Putamen (tissue), 1 donor: ENCODE results near the gene PLAAT1.
A peak's percentile ranks its signal among the peaks of the same experiment; 100 is the strongest.

Source experiments
- DNase-seq: peaks from one replicate; pipeline ENCODE4 v3.0.0-alpha.2; 2016; ENCODE audit warnings: low spot score

The PLAAT1 gene

DNA sequence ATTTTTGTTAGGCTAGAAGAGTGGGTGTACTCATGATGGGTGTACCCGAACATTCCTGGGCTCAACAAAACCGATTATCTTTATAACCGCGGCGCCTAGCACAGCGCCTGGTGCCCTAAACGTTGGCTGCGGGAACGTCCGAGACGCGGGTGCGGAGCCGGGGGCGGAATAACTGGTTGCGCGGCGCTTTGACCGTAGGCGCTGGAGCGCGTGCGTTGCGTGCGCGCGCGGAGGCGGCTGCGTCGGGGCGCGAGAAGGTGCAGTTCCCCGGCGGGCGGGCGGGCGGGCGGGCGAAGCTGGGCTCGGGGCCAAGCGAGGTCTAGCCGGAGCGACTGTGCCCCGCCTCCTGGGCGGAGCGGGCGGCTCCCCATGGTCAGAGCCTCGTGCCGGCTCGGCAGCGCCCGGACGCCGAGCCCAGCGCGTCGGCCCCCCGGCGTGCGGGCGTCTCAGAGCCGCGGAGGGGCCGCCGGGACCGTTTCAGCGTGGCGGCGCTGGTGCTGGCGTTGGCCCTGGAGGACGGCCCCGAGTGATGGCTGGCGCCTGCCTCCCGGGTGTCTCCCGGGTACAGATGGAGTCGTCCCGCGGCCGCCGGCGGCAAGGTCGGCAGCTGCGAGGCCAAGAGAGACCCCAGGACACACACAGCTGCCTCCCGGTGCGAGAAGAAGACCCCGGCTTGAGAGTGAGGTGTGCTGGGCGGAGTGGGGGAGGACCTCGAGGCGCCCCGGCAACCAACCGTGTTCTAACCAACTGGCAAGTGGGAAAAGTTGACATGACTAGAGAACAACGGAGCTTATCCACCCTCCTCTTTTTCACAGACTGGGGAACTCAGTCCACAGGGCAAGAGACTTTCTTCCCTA is at the start of gene PLAAT1:
PLAAT1 (plus strand) TSS at position 373 of the 857 bp plus-strand sequence. CDS start 14,429 bp downstream, outside the sequence.
- peak; percentile 60 for DNase-seq

- DNase-seq: peak; percentile 54
These were observed 46.7 kb upstream of the PLAAT1 start for GRCh38 chr3:193194371-193194770.

DNA sequence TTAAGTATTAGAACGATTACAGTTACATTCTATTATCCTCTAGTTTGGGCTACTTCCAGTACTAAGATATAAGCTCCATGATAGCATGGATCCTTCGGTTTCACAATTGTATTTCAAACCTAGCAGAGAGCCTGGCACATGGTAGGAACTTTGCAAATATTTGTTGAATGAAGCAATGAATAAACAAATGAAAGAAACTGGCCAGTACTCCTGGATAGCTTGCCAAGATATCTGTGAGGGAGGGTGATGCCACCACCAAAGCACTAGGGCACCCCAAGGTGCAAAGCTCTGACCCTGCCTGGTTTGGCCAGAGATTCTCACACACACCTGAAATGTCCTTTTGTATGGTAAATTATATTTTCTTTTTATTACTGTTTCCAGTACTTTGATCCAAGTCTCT is 44.3 kb upstream of the PLAAT1 start:
- no peak for DNase-seq

- no peak for DNase-seq
These were observed 33.4 kb upstream of the PLAAT1 start for GRCh38 chr3:193207290-193208273.

DNA sequence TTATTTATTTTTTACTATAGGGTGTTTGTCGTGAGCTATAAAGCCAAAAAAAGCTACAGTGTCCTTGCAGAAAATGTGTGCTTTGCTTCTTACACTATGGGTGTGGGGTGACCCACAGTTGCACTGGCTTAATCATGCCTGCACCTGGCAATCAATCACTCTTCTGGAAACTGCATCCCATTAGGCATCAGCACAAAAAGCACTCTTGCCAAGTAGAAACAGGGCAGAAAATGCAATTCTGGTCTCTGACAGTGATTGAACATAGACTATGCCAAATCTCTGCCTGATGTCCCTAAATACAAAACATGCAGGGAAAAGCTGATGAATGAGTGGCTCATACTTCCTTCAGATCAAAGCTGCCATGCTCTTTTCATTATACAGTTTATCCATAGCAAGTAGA is 30.4 kb upstream of the PLAAT1 start:
- no peak for DNase-seq

DNA sequence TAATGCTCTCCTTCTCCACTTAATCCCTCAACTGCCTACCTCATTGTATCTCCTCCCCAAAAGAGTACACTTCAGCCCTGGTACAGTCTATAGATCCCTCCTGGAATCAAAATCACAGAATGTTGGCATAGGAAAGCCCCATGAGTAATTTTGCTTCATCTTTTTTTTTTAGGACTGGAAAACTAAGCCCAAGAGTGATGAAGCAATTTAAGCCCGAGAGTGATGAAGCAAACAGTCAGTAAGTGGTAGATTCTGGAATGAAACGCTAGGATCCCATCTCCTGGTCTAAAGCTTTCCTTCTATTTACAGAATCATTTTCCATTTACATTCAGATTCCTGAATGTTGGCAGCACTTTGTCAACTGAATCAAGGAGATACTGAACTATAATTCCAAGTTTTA is 29.8 kb upstream of the PLAAT1 start:
- no peak for DNase-seq

DNA sequence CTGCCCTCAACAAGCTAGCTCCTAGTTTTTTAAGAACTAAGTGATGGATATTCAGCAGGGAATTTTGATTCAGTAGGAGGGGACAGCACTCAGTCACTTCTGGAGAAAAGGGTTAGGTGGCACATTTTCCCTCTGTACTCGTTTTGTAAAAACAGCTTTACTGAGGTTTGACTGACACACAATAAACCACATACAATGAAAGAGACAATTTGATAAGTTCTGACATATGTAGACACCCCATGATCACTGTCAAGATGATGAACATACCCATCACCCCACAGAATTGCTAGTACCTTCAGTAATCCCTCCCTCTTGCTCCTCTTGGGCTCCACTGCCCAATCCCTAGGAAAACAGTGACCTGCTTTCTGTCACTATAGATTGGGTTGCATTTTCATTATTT is 29.0 kb upstream of the PLAAT1 start:
- no peak for DNase-seq

DNA sequence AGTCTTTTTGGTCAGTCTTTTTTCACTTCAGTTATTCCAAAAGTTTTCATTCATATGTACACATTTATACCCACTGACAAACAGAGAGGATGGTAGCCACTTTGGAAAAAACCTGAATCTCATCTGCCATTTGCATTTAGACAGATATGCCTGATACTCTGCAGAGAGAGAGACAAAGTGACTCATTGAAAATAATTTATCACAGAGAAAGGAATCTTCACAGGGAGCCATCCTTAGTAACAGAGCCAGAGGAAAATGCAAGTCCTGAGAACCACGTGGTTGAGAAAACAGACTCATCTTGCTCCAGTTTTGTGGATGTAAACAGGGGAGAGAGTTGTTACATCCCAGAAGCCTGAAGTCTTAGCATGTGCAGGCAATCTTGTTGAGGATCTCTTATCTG is 28.2 kb upstream of the PLAAT1 start:
- no peak for DNase-seq

- DNase-seq: no peak
These were observed 26.6 kb upstream of the PLAAT1 start for GRCh38 chr3:193214445-193214844.

- no peak for DNase-seq
These were observed 15.5 kb upstream of the PLAAT1 start for GRCh38 chr3:193225302-193226125.

GRCh38 chr3:193228206-193228605 is 12.8 kb upstream of the PLAAT1 start:
- DNase-seq: no peak

- no peak for DNase-seq
These were observed 11.1 kb upstream of the PLAAT1 start for GRCh38 chr3:193229851-193230420.

DNA sequence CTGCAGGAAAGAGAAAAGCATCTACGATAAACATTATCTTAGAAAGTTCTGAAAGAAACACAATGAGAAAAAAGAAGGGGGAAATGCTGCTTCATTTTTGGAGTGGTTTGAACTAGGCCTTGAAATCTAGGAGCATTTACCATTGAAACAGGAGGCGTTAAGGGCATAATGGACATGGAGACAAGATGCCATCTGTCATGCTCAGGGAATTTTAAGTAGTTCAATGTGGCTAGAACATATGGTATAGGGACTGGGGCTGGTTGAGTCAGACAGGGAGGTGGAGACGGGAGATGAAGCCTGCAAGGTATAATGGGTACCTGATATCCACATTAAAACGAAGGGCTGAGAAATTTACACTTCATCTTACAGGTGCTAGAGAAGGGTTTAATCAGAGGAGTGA is 10.4 kb upstream of the PLAAT1 start:
- no peak for DNase-seq

DNA sequence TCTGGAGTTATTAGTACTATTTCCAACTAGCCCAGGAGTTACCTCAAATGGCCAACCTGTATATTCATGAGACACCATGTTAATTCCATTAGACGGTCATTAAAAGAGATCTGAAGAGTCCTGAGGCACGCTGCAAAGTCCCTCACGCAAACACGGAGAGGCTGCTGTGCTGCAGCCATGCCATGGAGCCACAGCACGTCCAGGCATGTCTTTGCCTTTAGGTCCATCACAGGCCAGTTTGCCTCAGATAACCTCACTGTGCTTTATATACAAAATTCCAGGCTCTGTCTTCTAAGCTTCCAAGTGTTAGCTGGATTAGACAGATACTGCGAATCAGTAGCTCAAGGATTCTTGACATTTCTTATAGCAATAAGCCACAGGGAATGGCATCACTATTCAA is 9.8 kb upstream of the PLAAT1 start:
- DNase-seq: no peak

DNA sequence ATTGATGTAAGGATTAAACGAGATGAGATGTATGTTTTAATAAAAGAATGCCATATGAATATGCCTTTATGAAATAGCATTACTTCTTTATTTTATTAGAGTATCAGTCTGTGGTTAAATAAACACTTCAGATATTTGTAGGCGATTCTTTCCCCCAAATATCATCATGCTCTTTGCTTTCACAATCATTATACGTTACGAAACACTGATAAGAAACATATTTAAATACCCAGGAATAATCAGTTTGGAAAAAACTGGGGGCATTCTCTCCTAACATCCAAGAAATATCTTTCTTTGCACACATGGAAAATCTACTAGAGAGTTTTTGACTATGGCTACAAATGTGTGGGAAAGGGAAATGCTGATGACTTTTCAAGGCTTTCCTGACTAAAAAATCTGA is 4.4 kb upstream of the PLAAT1 start:
- no peak for DNase-seq

GRCh38 chr3:193237030-193237429 is 4.0 kb upstream of the PLAAT1 start:
- no peak for DNase-seq

DNA sequence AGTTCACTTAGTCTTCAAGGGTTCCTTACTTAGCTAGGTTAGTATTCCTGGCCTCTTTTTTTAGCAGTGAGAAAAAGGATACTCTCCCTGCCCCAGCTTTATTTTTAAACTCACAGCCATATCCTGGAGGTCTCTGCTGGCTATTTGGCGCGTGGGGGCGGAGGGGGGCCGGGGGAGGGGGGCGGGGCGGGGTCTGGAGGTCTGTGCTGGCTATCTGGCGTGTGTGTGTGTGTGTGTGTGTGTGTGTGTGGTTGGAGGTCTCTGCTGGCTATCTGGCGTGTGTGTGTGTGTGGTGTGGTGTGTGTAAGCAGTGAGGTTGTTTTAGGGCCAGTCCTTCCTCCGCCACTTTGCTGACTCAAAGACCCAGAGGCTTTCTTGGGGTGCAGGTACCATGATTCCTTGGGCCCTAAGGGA is 579 bp upstream of the PLAAT1 start:
- no peak for DNase-seq

DNA sequence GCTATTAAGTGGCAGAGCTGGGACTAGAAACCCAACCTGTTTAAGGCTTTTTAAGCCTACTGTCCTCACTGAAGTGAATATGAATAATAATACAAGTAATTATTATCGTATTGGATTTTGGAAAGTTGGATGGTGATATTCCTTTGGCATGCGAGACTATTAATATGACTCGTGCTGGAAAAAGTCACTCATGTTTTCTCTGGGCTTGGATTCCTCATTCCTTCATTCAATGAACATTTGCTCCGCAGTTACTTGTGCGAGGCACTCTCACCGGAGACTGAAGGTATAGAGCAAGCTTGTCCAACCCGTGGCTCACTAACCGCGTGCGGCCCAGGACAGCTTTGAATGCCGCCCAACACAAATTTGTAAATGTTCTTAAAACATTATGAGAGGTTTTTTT is 694 bp downstream of the PLAAT1 start:
- DNase-seq: no peak

DNA sequence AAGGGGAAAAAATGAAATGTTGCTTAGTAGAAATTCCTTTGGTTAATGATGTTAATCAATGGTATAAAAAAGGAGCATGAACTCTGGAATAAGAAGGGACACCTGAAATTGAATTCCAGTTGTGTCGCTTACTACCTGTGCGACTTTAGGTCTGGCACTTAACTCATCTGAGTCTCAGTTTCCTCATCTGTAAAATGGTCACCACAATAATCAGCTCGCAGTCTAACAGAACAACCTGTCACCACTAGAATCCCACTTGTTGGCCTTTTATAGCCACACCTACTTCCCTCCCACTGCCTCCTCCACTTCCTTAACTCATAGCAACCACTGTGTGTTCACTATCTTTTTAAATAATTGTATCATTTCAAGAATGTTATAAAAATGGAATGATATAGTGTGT is 2.5 kb downstream of the PLAAT1 start:
- no peak for DNase-seq

DNA sequence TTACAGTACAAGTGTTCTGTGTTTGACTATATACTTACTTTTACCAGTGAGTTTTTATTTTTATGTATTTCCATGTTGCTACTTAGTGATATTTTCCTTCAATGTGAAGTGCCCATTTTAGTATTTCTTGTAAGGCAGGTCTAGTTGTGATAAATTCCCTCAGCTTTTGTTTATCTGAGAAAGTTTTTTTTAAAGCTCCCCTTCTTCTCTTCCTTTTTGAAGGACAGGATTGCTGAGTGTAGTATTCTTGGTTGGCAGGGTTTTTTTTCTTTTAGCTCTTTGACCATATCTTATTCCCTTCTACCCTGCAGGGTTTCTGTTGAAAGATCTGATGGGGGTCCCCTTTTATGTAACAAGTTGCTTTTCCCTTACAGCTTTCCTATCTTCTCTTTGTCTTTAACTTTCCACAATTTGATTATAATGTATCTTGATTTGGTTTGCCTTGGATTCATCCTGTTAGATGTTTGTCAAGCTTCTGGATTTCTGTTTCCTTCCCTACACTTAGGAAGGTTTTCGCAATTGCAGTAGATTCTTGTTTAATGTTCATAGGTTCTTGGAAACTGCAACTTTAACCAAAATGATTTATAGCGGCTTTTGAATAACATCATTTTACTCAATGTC is 7.9 kb downstream of the PLAAT1 start:
- no peak for DNase-seq

DNA sequence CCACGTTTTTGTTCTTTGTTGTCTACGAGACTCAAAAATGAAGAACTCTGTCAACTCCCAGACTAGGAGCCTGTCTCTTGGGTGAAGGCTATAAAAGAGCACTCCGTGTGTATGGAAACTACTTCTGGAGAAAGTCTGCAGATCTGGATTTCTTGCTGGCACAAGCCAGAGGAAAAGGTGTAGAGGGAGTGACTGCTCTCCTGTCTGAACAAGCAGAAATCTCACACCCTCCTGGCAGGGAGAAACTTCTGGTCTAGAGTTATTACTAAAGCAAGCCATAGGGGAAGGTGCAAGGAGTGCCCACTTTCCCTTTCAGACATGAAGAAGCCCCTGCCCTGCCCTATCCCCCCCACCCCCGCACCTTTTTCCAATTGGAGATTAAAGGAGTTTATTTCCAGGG is 9.5 kb downstream of the PLAAT1 start:
- DNase-seq: no peak
